Right atrium auricular region (tissue), 2 donors: ENCODE results near the gene GOLGA5. TPM values are rescaled to one million over a fixed set of nuclear protein-coding genes. Genes with fewer than 3 reads are reported as not detected.

Source experiments
- DNase-seq: peaks from one replicate; pipeline ENCODE4 v3.0.0-alpha.2; 2019; ENCODE audit warnings: low spot score
- H3K27ac ChIP-seq, 2 donors: fragments of 200-600 bp; sonication (generic); 1 replicate in 1 of 2; 2 replicates in 1 of 2; pipeline ENCODE4 v1.5.1; 2016 to 2019
- H3K27me3 ChIP-seq, 2 donors: fragments of 200-600 bp; sonication (generic); one replicate each; pipeline versions ENCODE4 v1.5.1 to v1.6.0; 2017 to 2019
- H3K36me3 ChIP-seq: fragments of 200-600 bp; sonication (generic); one replicate; pipeline ENCODE4 v1.5.1; 2016
- H3K4me1 ChIP-seq, 2 donors: fragments of 200-600 bp; sonication (generic); one replicate each; pipeline versions ENCODE4 v1.5.1 to v1.6.0; 2017 to 2019
- H3K4me3 ChIP-seq, 2 donors: fragments of 200-600 bp; sonication (generic); 1 replicate in 1 of 2; 2 replicates in 1 of 2; pipeline ENCODE4 v1.5.1; 2017 to 2019; ENCODE audit warnings: mild to moderate bottlenecking in 1 of 2, moderate library complexity in 1 of 2
- H3K9me3 ChIP-seq, 2 donors: fragments of 200-600 bp; sonication (generic); one replicate each; pipeline ENCODE4 v1.5.1; 2019
- total RNA-seq, 2 donors: library from RNA; depleted of rRNA; stranded (reverse); fragments of >200 nt; gene quantifications; one replicate each; pipeline ENCODE4 v1.1.0, GENCODE V29; 2016
- TF ChIP-seq, protein P1 (sequence below), 2 donors: fragments of 200-600 bp; sonication (generic); IDR thresholded peaks; one replicate each; pipeline ENCODE4 v1.5.1; 2019; ENCODE audit warnings: antibody characterized with exemption in 2 of 2

GOLGA5 gene
- total RNA-seq, 2 donors from 2014 or later, result 24.2 to 28.3 TPM

DNA sequence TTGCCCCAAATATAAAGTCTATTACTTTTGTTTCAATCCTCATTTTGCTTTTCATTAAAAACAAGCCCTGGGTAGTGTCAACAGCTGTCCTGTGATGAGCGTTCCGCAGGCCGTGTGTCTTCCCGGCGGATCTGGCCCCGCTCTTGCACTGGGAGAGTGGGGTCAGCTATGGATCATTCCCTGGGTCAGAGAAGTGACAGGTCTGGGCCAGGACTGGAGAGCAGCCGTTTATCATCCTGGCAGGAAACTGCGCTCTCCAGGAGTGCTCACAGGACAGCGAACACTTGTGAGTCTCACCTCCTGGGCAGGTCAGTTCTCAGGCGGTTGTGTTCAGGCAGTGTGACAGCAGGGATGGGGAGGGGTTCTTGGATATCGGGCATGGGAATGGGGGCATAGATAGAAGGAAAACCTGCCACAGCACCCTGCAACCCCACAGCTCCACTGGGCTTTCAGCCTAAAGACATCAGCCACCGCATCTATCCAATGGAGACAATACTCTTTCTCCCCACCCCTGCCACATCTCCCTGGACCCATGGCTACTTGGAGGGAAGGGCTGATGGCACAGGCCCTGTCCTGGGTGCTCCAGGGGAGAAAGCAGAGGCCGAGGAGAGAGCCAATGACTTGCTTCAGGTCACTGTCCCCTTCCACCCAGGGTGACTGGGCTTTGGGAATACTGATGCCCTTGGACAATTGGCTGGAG, 81.0 kb downstream of the GOLGA5 start:
- no peaks in the 10 kb centered on the region for H3K9me3 ChIP-seq
- no peaks in the 10 kb centered on the region for H3K36me3 ChIP-seq
- no peaks in the 10 kb centered on the region for H3K4me1 ChIP-seq
- no peaks in the 10 kb centered on the region for H3K27me3 ChIP-seq
- TF ChIP-seq, protein P1, sequence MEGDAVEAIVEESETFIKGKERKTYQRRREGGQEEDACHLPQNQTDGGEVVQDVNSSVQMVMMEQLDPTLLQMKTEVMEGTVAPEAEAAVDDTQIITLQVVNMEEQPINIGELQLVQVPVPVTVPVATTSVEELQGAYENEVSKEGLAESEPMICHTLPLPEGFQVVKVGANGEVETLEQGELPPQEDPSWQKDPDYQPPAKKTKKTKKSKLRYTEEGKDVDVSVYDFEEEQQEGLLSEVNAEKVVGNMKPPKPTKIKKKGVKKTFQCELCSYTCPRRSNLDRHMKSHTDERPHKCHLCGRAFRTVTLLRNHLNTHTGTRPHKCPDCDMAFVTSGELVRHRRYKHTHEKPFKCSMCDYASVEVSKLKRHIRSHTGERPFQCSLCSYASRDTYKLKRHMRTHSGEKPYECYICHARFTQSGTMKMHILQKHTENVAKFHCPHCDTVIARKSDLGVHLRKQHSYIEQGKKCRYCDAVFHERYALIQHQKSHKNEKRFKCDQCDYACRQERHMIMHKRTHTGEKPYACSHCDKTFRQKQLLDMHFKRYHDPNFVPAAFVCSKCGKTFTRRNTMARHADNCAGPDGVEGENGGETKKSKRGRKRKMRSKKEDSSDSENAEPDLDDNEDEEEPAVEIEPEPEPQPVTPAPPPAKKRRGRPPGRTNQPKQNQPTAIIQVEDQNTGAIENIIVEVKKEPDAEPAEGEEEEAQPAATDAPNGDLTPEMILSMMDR (IDR thresholded peaks at IDR 0.05), result no peak
- H3K4me3 ChIP-seq, result no peak overlapping the region
- H3K27ac ChIP-seq, result no peak overlapping the region
- no peak for DNase-seq

DNA sequence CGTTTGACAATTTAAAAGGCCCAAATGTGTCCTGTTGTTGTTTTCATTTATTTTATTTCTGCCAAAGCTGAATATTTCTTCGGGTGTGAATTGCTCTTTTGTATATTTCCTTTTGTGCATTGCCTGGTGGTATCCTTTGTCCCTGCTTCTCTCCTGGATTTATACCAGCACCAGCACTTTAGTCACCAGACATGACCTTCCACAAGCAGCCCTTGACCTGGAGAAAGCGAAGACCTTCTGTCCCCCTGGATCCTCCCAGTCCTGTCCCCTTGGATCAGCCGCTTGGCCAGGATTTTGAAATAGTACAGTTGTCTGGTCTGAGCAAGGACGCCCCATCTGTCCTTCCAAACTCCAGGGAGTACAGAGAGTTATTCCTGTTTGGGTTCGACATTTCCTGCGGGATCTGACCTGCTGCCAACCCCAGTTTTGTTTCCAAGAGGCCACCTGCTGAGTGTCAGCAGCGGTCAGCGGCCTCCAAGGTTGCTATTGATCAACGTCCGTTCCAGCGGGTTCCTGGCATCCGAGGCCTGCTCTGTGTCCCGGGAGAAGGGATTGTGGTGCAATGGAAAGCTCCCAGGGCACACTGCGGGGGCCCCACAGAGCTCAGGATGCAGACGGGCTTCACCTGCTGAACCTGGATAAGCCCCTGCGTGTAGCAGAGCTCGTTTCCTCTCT, 83.8 kb downstream of the GOLGA5 start:
- no peaks in the 10 kb centered on the region for H3K27me3 ChIP-seq
- TF ChIP-seq, protein P1 (IDR thresholded peaks at IDR 0.05), result no peak
- H3K4me1 ChIP-seq, result no peaks in the 10 kb centered on the region
- H3K9me3 ChIP-seq, result no peaks in the 10 kb centered on the region
- H3K27ac ChIP-seq, result no peak overlapping the region
- H3K36me3 ChIP-seq, result no peaks in the 10 kb centered on the region
- H3K4me3 ChIP-seq, result no peak overlapping the region
- DNase-seq, result no peak

DNA sequence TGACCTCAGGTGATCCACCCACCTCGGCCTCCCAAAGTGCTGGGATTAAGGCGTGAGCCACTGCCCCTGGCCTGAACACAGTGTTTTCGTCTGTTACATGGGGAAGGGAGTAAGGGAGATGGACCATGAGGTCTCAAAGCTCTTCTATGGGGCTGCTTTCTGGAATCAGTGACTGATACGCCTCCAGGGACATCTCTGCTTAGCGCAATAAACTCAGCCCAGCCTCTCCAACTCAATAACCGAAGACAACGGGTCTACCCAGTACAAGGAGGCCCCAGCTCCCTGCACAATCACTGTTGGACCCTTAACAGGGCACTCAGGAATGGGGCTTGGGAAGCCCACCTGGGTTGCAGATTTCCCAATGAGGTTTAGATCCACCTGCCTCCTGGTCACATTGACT, 86.2 kb downstream of the GOLGA5 start:
- no peaks in the 10 kb centered on the region for H3K27me3 ChIP-seq
- no peaks in the 10 kb centered on the region for H3K9me3 ChIP-seq
- no peaks in the 10 kb centered on the region for H3K4me1 ChIP-seq
- H3K4me3 ChIP-seq, result no peak overlapping the region
- TF ChIP-seq, protein P1 (IDR thresholded peaks at IDR 0.05), result no peak
- H3K36me3 ChIP-seq, result no peaks in the 10 kb centered on the region
- no peak for DNase-seq
- H3K27ac ChIP-seq, result no peak overlapping the region

DNA sequence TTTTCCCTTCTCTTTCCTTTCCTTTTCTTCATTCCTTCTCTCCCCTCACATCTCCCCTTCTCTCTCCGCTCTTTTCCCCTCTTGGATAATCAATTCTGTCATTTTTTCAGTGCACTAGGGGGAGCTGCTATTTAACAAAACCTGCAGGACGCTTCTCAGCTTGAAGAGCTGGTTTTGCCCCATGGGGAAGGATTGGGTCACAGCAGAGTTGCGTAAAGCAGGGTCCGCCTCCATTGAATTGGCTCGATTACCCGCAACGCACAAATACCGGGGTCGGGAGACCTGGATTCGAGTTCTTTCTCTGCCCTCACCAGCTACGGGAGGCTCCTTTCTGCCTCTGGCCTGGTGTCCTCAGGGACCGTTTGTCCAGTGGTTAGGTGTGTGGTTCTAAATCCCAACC, 86.7 kb downstream of the GOLGA5 start:
- peak; percentile 28 for DNase-seq
- Histone ChIP-seq H3K9me3 (no peaks in the 10 kb centered on the region), H3K4me1 (no peaks in the 10 kb centered on the region), H3K27me3 (no peaks in the 10 kb centered on the region), H3K36me3 (no peaks in the 10 kb centered on the region), H3K27ac (no peak overlapping the region), H3K4me3 (no peak overlapping the region)
- TF ChIP-seq, protein P1 (IDR thresholded peaks at IDR 0.05), result peak; percentile 21 to 53

DNA sequence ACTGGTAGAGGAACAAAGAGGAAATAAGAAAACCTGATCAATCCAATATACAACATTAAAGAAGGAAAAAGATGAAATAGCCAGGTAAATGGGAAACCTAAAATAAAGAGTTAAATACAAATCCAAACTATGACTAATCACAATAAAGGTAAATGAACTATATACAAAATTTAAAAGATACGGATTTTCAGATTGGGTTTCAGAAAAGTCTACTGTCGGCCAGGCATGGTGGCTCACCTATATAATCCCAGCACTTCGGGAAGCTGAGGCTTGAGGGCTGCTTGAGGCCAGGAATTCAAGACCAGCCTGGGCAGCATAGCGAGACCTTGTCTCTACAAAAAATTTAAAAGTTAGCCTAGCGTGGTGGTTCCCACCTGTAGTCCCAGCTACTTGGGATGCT, 89.0 kb downstream of the GOLGA5 start:
- TF ChIP-seq, protein P1 (IDR thresholded peaks at IDR 0.05), result no peak
- Histone ChIP-seq H3K4me1 (no peaks in the 10 kb centered on the region), H3K9me3 (no peaks in the 10 kb centered on the region), H3K27me3 (no peaks in the 10 kb centered on the region), H3K4me3 (no peak overlapping the region), H3K36me3 (no peaks in the 10 kb centered on the region), H3K27ac (no peak overlapping the region)
- no peak for DNase-seq
